Ascending aorta (tissue), 2 donors: ENCODE measurements around the gene TIPARP. TPM values are rescaled to one million over a fixed set of nuclear protein-coding genes. Genes with fewer than 3 reads are reported as not detected.

ENCODE experiments used
- DNase-seq, 2 donors: peaks; one replicate each; pipeline ENCODE4 v3.0.0-alpha.2; 2019; ENCODE audit warnings: low spot score in 2 of 2
- H3K27ac ChIP-seq, 2 donors: fragments of 200-600 bp; sonication (generic); one replicate each; pipeline ENCODE4 v1.5.1; 2016 to 2017; ENCODE audit warnings: mild to moderate bottlenecking in 1 of 2
- H3K27me3 ChIP-seq: fragments of 200-600 bp; sonication (generic); one replicate; pipeline ENCODE4 v1.5.1; 2017
- H3K36me3 ChIP-seq, 2 donors: fragments of 200-600 bp; sonication (generic); one replicate each; pipeline ENCODE4 v1.5.1; 2016
- H3K4me1 ChIP-seq, 2 donors: fragments of 200-600 bp; sonication (generic); one replicate each; pipeline ENCODE4 v1.5.1; 2016 to 2017; ENCODE audit warnings: mild to moderate bottlenecking in 1 of 2
- H3K4me3 ChIP-seq, 2 donors: fragments of 200-600 bp; sonication (generic); one replicate each; pipeline ENCODE4 v1.5.1; 2016 to 2017; ENCODE audit warnings: mild to moderate bottlenecking in 1 of 2
- H3K9me3 ChIP-seq, 2 donors: fragments of 200-600 bp; sonication (generic); one replicate each; pipeline ENCODE4 v1.5.1; 2016
- intact Hi-C: fragments of 100-400 bp; cut with DNase I; formaldehyde crosslinking; loops from one replicate; pipeline ENCODE4 v1.15.1; 2023
- total RNA-seq: library from RNA; depleted of rRNA; stranded (reverse); fragments of >200 nt; gene quantifications from one replicate; pipeline ENCODE4 v1.1.0, GENCODE V29; 2016
- TF ChIP-seq, protein P1 (sequence below), 3 experiments: fragments of 200-600 bp in 2 of 3; fragments of 450-650 bp in 1 of 3; sonication (generic) in 2 of 3; IDR thresholded peaks; one replicate each; pipeline ENCODE4 v1.5.1; 2016 to 2019; ENCODE audit warnings: antibody characterized with exemption in 3 of 3, mild to moderate bottlenecking in 1 of 3, moderate library complexity in 1 of 3

The TIPARP gene
- total RNA-seq, 1 donor from 2014 or later: 7.2 TPM

GRCh38 chr3:156630081-156630772 lies 44.2 kb upstream of the TIPARP start:
- Histone ChIP-seq H3K4me1 (peaks cover 0 to 3% of the 10 kb centered on the region in 2 donors), H3K9me3 (no peaks in the 10 kb centered on the region), H3K4me3 (no peak overlapping the region), H3K27ac (no peak overlapping the region), H3K27me3 (no peaks in the 10 kb centered on the region), H3K36me3 (no peaks in the 10 kb centered on the region)
- TF ChIP-seq, protein P1, sequence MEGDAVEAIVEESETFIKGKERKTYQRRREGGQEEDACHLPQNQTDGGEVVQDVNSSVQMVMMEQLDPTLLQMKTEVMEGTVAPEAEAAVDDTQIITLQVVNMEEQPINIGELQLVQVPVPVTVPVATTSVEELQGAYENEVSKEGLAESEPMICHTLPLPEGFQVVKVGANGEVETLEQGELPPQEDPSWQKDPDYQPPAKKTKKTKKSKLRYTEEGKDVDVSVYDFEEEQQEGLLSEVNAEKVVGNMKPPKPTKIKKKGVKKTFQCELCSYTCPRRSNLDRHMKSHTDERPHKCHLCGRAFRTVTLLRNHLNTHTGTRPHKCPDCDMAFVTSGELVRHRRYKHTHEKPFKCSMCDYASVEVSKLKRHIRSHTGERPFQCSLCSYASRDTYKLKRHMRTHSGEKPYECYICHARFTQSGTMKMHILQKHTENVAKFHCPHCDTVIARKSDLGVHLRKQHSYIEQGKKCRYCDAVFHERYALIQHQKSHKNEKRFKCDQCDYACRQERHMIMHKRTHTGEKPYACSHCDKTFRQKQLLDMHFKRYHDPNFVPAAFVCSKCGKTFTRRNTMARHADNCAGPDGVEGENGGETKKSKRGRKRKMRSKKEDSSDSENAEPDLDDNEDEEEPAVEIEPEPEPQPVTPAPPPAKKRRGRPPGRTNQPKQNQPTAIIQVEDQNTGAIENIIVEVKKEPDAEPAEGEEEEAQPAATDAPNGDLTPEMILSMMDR (IDR thresholded peaks at IDR 0.05): no peak
- DNase-seq: no peak
- intact Hi-C loops: no loop called here

GRCh38 chr3:156630773-156631093 lies 43.7 kb upstream of the TIPARP start:
- no peak overlapping the region for H3K4me3 ChIP-seq
- H3K27ac ChIP-seq: no peak overlapping the region
- no peak for DNase-seq
- TF ChIP-seq, protein P1 (IDR thresholded peaks at IDR 0.05): no peak
- peaks cover 0 to 3% of the 10 kb centered on the region in 2 donors for H3K4me1 ChIP-seq
- no peaks in the 10 kb centered on the region for H3K9me3 ChIP-seq
- no peaks in the 10 kb centered on the region for H3K36me3 ChIP-seq
- no peaks in the 10 kb centered on the region for H3K27me3 ChIP-seq
- intact Hi-C loops: no loop called here

- Histone ChIP-seq H3K9me3 (no peaks in the 10 kb centered on the region), H3K4me3 (no peak overlapping the region)
- intact Hi-C loops: no loop called here
Measured at GRCh38 chr3:156631323-156631722, 43.1 kb upstream of the TIPARP start.

GRCh38 chr3:156632601-156633000 lies 41.8 kb upstream of the TIPARP start:
- no peak for DNase-seq
- Histone ChIP-seq H3K4me1 (peaks cover 0 to 3% of the 10 kb centered on the region in 2 donors), H3K27ac (peak overlapping the region in 1 of 2 donors; percentile 30), H3K4me3 (no peak overlapping the region), H3K27me3 (no peaks in the 10 kb centered on the region), H3K9me3 (no peaks in the 10 kb centered on the region), H3K36me3 (no peaks in the 10 kb centered on the region)
- TF ChIP-seq, protein P1 (IDR thresholded peaks at IDR 0.05): no peak
- intact Hi-C loops: no loop called here

More at GRCh38 chr3:156631323-156631722, 43.1 kb upstream of the TIPARP start:
- Histone ChIP-seq H3K36me3 (no peaks in the 10 kb centered on the region), H3K27ac (no peak overlapping the region), H3K4me1 (peaks cover 0 to 3% of the 10 kb centered on the region in 2 donors), H3K27me3 (no peaks in the 10 kb centered on the region)
- no peak for DNase-seq
- TF ChIP-seq, protein P1 (IDR thresholded peaks at IDR 0.05): no peak

GRCh38 chr3:156633335-156633734 lies 41.1 kb upstream of the TIPARP start:
- H3K9me3 ChIP-seq: no peaks in the 10 kb centered on the region
- intact Hi-C loops: no loop called here
- no peak overlapping the region for H3K4me3 ChIP-seq
- H3K36me3 ChIP-seq: no peaks in the 10 kb centered on the region
- TF ChIP-seq, protein P1 (IDR thresholded peaks at IDR 0.05): no peak
- peaks cover 0 to 3% of the 10 kb centered on the region in 2 donors for H3K4me1 ChIP-seq
- H3K27me3 ChIP-seq: no peaks in the 10 kb centered on the region
- peak overlapping the region; percentile 32 to 51 for H3K27ac ChIP-seq
- DNase-seq: peak in 1 of 2 donors; percentile 77
